HepG2 (cell line): ENCODE results near the gene UNC119B. TPM values are rescaled to one million over a fixed set of nuclear protein-coding genes. Genes with fewer than 3 reads are reported as not detected.

ENCODE experiments used
- ESRRA ChIP-seq: sonication (generic); formaldehyde crosslinking; IDR thresholded peaks from 2 replicates; pipeline ENCODE4 v1.5.1; 2020; ENCODE audit warnings: mild to moderate bottlenecking, low read depth, missing genetic modification reagents
- FIP1L1 ChIP-seq: fragments of 200-400 bp; formaldehyde crosslinking; IDR thresholded peaks from 2 replicates; pipeline ENCODE4 v1.6.1; 2018; ENCODE audit warnings: low read depth, mild to moderate bottlenecking, low read length, moderate library complexity, borderline replicate concordance; ENCODE audit not compliant: insufficient read depth
- FOSL1 ChIP-seq: sonication (generic); formaldehyde crosslinking; IDR thresholded peaks from 2 replicates; pipeline ENCODE4 v1.9.0; 2021; ENCODE audit warnings: missing genetic modification reagents, borderline replicate concordance
- FOSL2 ChIP-seq: sonication (generic); formaldehyde crosslinking; IDR thresholded peaks from 2 replicates; pipeline ENCODE4 v1.4.0; 2020; ENCODE audit warnings: missing genetic modification reagents
- GATA4 ChIP-seq: sonication (generic); IDR thresholded peaks from 2 replicates; pipeline ENCODE4 v1.6.1; 2016; ENCODE audit warnings: antibody characterized with exemption, low read depth, borderline replicate concordance
- HIVEP1 ChIP-seq: sonication (generic); formaldehyde crosslinking; IDR thresholded peaks from 2 replicates; pipeline ENCODE4 v1.4.0; 2020; ENCODE audit warnings: mild to moderate bottlenecking, missing genetic modification reagents
- HNRNPL ChIP-seq: fragments of 200-400 bp; formaldehyde crosslinking; IDR thresholded peaks from 2 replicates; pipeline ENCODE4 v1.6.1; 2017; ENCODE audit warnings: mild to moderate bottlenecking, low read depth, low read length
- NFIB ChIP-seq: sonication (generic); formaldehyde crosslinking; IDR thresholded peaks from 2 replicates; pipeline ENCODE4 v1.9.0; 2021; ENCODE audit warnings: missing genetic modification reagents, mild to moderate bottlenecking, borderline replicate concordance
- NR2F2 ChIP-seq: IDR thresholded peaks from 2 replicates; pipeline ENCODE4 v1.6.1; 2012; ENCODE audit warnings: low read depth, inconsistent platforms, borderline replicate concordance
- TBX2 ChIP-seq: sonication (generic); formaldehyde crosslinking; IDR thresholded peaks from 2 replicates; pipeline ENCODE4 v1.5.0; 2020; ENCODE audit warnings: missing genetic modification reagents, mild to moderate bottlenecking, borderline replicate concordance
- ZMYM3 ChIP-seq: sonication (generic); formaldehyde crosslinking; IDR thresholded peaks from 2 replicates; pipeline ENCODE4 v1.5.1; 2020; ENCODE audit warnings: mild to moderate bottlenecking, missing genetic modification reagents
- ZNF138 ChIP-seq: sonication (generic); formaldehyde crosslinking; IDR thresholded peaks from 2 replicates; pipeline ENCODE4 v1.5.0; 2020; ENCODE audit warnings: mild to moderate bottlenecking, low read depth, missing genetic modification reagents
- ZNF264 ChIP-seq: sonication (generic); formaldehyde crosslinking; IDR thresholded peaks from 2 replicates; pipeline ENCODE4 v1.4.0; 2020; ENCODE audit warnings: missing genetic modification reagents
- ZNF572 ChIP-seq: sonication (generic); formaldehyde crosslinking; IDR thresholded peaks from 2 replicates; pipeline ENCODE4 v1.5.1; 2020; ENCODE audit warnings: mild to moderate bottlenecking, missing genetic modification reagents
- ZNF619 ChIP-seq: sonication (generic); formaldehyde crosslinking; IDR thresholded peaks from 2 replicates; pipeline ENCODE4 v1.4.0; 2020; ENCODE audit warnings: mild to moderate bottlenecking, missing genetic modification reagents
- ZNF660 ChIP-seq: sonication (generic); formaldehyde crosslinking; IDR thresholded peaks from 2 replicates; pipeline ENCODE4 v1.5.1; 2020; ENCODE audit warnings: mild to moderate bottlenecking, low read depth, missing genetic modification reagents, borderline replicate concordance
- ZNF703 ChIP-seq: sonication (generic); formaldehyde crosslinking; IDR thresholded peaks from 2 replicates; pipeline ENCODE4 v1.5.1; 2020; ENCODE audit warnings: missing genetic modification reagents, mild to moderate bottlenecking, moderate library complexity, borderline replicate concordance
- ZNF883 ChIP-seq: sonication (generic); formaldehyde crosslinking; IDR thresholded peaks from 2 replicates; pipeline ENCODE4 v1.5.1; 2020; ENCODE audit warnings: mild to moderate bottlenecking, missing genetic modification reagents; ENCODE audit errors: not compliant biosample characterization
- polyA plus RNA-seq, 8 experiments: library from polyadenylated mRNA; depleted of rRNA in 3 of 8; stranded (reverse) in 7 of 8; unstranded in 1 of 8; fragments of >200 nt; fragmentation: Illumina TruSeq in 4 of 8; extraction: Trizol in 4 of 8; gene quantifications; 2 replicates each; pipeline versions ENCODE4 v1.2.1 to v1.2.3, GENCODE V29; 2011 to 2016; ENCODE audit warnings: low read depth in 4 of 8, missing spikeins in 1 of 8, mixed read lengths in 1 of 8; ENCODE audit not compliant: insufficient read depth in 1 of 8
- total RNA-seq, 5 experiments: library from RNA; depleted of rRNA; stranded (reverse); fragments of >200 nt; fragmentation: Illumina TruSeq; extraction: Trizol; gene quantifications; 2 replicates each; pipeline ENCODE4 v1.2.3, GENCODE V29; 2016; ENCODE audit warnings: low read depth in 1 of 5
- TF ChIP-seq, protein P1 (sequence below): sonication (generic); formaldehyde crosslinking; IDR thresholded peaks from 2 replicates; pipeline ENCODE4 v1.5.1; 2020; ENCODE audit warnings: missing genetic modification reagents, mild to moderate bottlenecking, borderline replicate concordance
- TF ChIP-seq, protein P2 (sequence below): IDR thresholded peaks from 2 replicates; pipeline ENCODE4 v1.6.1; 2012; ENCODE audit warnings: low read length, improper control_type of control experiment
- TF ChIP-seq, protein P3 (sequence below): sonication (generic); formaldehyde crosslinking; IDR thresholded peaks from 2 replicates; pipeline ENCODE4 v1.9.0; 2021; ENCODE audit warnings: missing genetic modification reagents, mild to moderate bottlenecking, borderline replicate concordance
- TF ChIP-seq, protein P4 (sequence below): sonication (generic); formaldehyde crosslinking; IDR thresholded peaks from 2 replicates; pipeline ENCODE4 v1.8.0; 2022; ENCODE audit warnings: low read depth, missing genetic modification reagents
- TF ChIP-seq, protein P5 (sequence below): sonication (generic); formaldehyde crosslinking; IDR thresholded peaks from 2 replicates; pipeline ENCODE4 v1.4.0; 2020; ENCODE audit warnings: missing genetic modification reagents

UNC119B gene
- total and polyA plus RNA-seq, 2 of the 13 experiments (the other 11 are each of a cell fraction or from before 2014, with no cell fraction given), result 19.6 to 19.7 TPM

DNA sequence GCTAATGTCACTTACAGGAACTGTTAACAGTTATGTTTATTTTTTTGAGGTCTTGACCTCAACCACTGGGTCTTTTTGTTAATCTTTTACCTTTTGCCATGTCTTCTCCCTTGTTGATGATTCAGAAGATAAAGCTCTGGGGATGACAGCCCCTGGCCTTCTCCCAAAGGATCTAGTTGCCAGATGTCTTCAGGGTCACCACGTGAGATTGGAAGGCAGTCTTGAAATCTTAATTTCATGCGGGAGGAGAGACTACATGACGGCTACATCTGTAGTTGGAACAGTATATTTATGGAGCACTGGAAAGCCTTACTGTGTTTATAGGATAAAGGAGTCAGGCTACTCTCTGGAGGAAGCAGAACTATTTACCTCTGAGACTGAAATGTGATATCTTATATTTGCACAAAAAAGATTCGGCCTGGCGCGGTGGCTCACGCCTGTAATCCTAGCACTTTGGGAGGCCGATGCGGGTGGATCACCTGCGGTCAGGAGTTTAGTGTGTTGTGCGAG lies 17.7 kb upstream of the UNC119B start (continued):
- TF ChIP-seq, protein P1, sequence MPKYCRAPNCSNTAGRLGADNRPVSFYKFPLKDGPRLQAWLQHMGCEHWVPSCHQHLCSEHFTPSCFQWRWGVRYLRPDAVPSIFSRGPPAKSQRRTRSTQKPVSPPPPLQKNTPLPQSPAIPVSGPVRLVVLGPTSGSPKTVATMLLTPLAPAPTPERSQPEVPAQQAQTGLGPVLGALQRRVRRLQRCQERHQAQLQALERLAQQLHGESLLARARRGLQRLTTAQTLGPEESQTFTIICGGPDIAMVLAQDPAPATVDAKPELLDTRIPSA (CRISPR knock-in tag), result no peak
- TF ChIP-seq, protein P2, sequence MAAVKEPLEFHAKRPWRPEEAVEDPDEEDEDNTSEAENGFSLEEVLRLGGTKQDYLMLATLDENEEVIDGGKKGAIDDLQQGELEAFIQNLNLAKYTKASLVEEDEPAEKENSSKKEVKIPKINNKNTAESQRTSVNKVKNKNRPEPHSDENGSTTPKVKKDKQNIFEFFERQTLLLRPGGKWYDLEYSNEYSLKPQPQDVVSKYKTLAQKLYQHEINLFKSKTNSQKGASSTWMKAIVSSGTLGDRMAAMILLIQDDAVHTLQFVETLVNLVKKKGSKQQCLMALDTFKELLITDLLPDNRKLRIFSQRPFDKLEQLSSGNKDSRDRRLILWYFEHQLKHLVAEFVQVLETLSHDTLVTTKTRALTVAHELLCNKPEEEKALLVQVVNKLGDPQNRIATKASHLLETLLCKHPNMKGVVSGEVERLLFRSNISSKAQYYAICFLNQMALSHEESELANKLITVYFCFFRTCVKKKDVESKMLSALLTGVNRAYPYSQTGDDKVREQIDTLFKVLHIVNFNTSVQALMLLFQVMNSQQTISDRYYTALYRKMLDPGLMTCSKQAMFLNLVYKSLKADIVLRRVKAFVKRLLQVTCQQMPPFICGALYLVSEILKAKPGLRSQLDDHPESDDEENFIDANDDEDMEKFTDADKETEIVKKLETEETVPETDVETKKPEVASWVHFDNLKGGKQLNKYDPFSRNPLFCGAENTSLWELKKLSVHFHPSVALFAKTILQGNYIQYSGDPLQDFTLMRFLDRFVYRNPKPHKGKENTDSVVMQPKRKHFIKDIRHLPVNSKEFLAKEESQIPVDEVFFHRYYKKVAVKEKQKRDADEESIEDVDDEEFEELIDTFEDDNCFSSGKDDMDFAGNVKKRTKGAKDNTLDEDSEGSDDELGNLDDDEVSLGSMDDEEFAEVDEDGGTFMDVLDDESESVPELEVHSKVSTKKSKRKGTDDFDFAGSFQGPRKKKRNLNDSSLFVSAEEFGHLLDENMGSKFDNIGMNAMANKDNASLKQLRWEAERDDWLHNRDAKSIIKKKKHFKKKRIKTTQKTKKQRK, result no peak
- TF ChIP-seq FIP1L1 (no peak), NFIB (CRISPR knock-in tag) (no peak), HIVEP1 (no peak), TBX2 (CRISPR knock-in tag) (no peak), ZNF619 (CRISPR knock-in tag) (no peak), HNRNPL (no peak), ZNF703 (no peak), ZNF138 (CRISPR knock-in tag) (no peak), ZMYM3 (no peak), ZNF883 (CRISPR knock-in tag) (no peak), ZNF660 (CRISPR knock-in tag) (no peak), ESRRA (CRISPR knock-in tag) (no peak), GATA4 (no peak), FOSL2 (peak; percentile 60), ZNF264 (CRISPR knock-in tag) (no peak), NR2F2 (peak; percentile 66), ZNF572 (CRISPR knock-in tag) (no peak), FOSL1 (CRISPR knock-in tag) (no peak)
- TF ChIP-seq, protein P3, sequence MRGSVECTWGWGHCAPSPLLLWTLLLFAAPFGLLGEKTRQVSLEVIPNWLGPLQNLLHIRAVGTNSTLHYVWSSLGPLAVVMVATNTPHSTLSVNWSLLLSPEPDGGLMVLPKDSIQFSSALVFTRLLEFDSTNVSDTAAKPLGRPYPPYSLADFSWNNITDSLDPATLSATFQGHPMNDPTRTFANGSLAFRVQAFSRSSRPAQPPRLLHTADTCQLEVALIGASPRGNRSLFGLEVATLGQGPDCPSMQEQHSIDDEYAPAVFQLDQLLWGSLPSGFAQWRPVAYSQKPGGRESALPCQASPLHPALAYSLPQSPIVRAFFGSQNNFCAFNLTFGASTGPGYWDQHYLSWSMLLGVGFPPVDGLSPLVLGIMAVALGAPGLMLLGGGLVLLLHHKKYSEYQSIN, result no peak
- TF ChIP-seq, protein P4, sequence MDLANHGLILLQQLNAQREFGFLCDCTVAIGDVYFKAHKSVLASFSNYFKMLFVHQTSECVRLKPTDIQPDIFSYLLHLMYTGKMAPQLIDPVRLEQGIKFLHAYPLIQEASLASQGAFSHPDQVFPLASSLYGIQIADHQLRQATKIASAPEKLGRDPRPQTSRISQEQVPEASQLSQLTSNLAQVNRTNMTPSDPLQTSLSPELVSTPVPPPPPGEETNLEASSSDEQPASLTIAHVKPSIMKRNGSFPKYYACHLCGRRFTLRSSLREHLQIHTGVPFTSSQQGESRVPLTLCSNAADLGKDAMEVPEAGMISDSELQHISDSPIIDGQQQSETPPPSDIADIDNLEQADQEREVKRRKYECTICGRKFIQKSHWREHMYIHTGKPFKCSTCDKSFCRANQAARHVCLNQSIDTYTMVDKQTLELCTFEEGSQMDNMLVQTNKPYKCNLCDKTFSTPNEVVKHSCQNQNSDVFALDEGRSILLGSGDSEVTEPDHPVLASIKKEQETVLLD (CRISPR knock-in tag), result no peak
- TF ChIP-seq, protein P5, sequence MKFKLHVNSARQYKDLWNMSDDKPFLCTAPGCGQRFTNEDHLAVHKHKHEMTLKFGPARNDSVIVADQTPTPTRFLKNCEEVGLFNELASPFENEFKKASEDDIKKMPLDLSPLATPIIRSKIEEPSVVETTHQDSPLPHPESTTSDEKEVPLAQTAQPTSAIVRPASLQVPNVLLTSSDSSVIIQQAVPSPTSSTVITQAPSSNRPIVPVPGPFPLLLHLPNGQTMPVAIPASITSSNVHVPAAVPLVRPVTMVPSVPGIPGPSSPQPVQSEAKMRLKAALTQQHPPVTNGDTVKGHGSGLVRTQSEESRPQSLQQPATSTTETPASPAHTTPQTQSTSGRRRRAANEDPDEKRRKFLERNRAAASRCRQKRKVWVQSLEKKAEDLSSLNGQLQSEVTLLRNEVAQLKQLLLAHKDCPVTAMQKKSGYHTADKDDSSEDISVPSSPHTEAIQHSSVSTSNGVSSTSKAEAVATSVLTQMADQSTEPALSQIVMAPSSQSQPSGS (CRISPR knock-in tag), result no peak
